GM12872 (cell line): ENCODE data around the gene G6PC3.

ENCODE experiments used
- TF ChIP-seq, protein P1 (sequence below): IDR thresholded peaks from 3 replicates; pipeline ENCODE4 v1.5.1; 2011; ENCODE audit warnings: low read depth, mild to moderate bottlenecking, low read length, moderate library complexity; ENCODE audit not compliant: insufficient read depth

G6PC3 gene

DNA sequence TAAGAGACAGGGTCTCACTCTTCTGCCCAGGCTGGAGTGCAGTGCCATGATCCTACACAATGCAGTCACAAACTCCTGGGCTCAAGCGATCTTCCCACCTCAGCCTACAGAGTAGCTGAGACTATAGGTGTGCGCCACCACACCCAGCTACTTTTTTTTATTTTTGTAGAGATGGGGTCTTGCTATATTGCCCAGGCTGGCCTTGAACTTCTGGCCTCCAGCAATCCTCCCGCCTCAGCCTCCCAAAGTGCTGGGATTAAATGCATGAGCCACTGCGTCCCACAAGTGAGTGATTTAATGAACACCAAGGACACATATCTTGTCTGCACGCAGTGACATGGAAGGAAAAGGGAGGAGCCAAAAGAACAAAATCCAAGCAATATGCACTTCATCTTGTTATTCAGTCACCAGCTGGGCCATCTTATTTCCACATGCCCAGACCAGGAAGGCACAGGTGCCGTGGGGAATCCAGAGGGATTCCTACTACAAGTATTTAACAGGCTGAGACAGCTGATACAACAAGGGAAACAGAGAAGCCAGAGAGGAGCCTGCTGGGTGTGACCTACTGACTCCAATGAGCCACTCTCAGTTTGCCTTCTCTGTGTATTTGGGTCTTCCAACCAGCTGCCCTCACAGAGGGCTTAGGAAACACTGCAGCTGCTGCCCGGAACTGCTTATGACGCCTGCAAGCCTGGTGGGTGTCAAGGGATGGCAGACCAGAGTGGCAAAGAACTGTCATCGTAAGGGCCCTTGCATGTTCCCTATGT, 21.1 kb upstream of the G6PC3 start:
- TF ChIP-seq, protein P1, sequence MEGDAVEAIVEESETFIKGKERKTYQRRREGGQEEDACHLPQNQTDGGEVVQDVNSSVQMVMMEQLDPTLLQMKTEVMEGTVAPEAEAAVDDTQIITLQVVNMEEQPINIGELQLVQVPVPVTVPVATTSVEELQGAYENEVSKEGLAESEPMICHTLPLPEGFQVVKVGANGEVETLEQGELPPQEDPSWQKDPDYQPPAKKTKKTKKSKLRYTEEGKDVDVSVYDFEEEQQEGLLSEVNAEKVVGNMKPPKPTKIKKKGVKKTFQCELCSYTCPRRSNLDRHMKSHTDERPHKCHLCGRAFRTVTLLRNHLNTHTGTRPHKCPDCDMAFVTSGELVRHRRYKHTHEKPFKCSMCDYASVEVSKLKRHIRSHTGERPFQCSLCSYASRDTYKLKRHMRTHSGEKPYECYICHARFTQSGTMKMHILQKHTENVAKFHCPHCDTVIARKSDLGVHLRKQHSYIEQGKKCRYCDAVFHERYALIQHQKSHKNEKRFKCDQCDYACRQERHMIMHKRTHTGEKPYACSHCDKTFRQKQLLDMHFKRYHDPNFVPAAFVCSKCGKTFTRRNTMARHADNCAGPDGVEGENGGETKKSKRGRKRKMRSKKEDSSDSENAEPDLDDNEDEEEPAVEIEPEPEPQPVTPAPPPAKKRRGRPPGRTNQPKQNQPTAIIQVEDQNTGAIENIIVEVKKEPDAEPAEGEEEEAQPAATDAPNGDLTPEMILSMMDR: no peak

GRCh38 chr17:44053125-44053872, 17.2 kb upstream of the G6PC3 start:
- TF ChIP-seq, protein P1: no peak

GRCh38 chr17:44059101-44059892, 11.2 kb upstream of the G6PC3 start:
- TF ChIP-seq, protein P1: no peak

- TF ChIP-seq, protein P1: no peak
Measured at GRCh38 chr17:44061446-44061845, 9.1 kb upstream of the G6PC3 start.

- TF ChIP-seq, protein P1: no peak
Measured at GRCh38 chr17:44062871-44063270, 7.7 kb upstream of the G6PC3 start.

DNA sequence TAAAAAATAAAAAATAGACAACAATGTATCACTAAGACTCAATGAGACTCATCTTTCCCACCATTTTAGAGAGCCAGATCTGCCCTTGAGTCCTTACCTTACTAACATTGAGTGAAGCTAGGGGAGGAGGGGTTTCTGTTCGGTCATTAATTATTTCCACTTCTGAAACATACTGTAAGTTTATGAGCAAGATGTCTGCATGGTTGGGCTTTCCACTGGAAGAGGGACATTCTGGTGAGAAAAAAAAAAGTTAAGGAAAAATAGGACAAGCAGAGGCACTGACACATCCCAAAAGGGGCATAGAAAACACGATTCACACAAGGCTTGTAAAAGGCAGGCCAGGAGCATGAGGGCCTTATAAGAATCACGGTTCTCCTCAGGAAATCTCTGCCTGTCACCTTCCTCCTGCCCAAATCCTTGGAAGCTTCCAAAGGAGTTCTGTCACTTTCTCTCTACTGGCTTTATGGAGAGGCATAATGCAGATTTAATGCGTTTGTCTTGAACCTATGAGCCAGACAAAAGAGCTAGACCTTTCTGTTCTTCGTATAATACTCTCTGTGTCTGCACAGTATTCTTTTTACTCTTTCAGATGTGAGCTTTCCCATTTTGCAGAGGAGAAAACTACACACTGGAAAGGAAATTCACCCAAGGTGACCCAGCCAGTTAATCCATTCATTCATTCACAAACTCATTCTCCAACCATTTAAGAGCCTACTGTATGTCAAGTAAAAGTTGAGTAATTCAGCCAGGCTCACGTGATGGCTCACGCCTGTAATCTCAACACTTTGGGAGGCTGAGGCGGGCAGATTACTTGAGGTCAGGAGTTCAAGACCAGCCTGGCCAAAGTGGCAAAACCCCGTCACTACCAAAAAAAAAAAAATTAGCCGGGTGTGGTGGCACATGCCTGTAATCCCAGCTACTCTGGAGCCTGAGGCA, 6.6 kb upstream of the G6PC3 start:
- TF ChIP-seq, protein P1: no peak
